OCI-LY3 (cell line): ENCODE measurements around the gene L3MBTL1.
"Not testable (repeated sequence)": the region's sequence is repeated elsewhere in the genome, so short reads cannot be mapped to it uniquely, and the experiment has no call there.

Experiments used
- H2AFZ ChIP-seq: fragments of 200-600, 300-600 bp; shearing (Covaris generic); 2 replicates; pipeline ENCODE4 v1.6.0; 2014; ENCODE audit warnings: antibody characterized with exemption, low read depth, low read length
- H3K27ac ChIP-seq: fragments of 200-600, 300-600 bp; sonication (generic); 2 replicates; pipeline ENCODE4 v1.5.1; 2014; ENCODE audit warnings: mild to moderate bottlenecking, low read length, moderate library complexity, mixed read lengths
- H3K27me3 ChIP-seq: fragments of 200-600, 300-600 bp; sonication (generic); 2 replicates; pipeline ENCODE4 v1.6.1; 2014; ENCODE audit warnings: low read depth, low read length, mixed read lengths
- H3K36me3 ChIP-seq: fragments of 200-600, 300-600 bp; sonication (generic); replicated peaks from 2 replicates; pipeline ENCODE3; 2014; ENCODE audit warnings: low read depth, low read length, mixed read lengths
- H3K4me1 ChIP-seq: fragments of 300-600, 200-600 bp; sonication (generic); 2 replicates; pipeline ENCODE4 v1.6.1; 2014; ENCODE audit warnings: low read length, mixed read lengths
- H3K4me2 ChIP-seq: fragments of 200-600, 300-600 bp; sonication (generic); 2 replicates; pipeline ENCODE4 v1.6.1; 2014; ENCODE audit warnings: low read length, mixed read lengths
- H3K4me3 ChIP-seq: fragments of 300-600, 200-600 bp; sonication (generic); 2 replicates; pipeline ENCODE4 v1.5.1; 2014; ENCODE audit warnings: antibody characterized with exemption, mild to moderate bottlenecking, low read length, moderate library complexity
- H3K79me2 ChIP-seq: fragments of 300-600, 200-600 bp; shearing (Covaris generic); 2 replicates; pipeline ENCODE4 v1.6.1; 2014; ENCODE audit warnings: mild to moderate bottlenecking, low read length, mixed read lengths
- H3K9ac ChIP-seq: fragments of 300-600, 200-600 bp; shearing (Covaris generic); 2 replicates; pipeline ENCODE4 v1.6.0; 2014; ENCODE audit warnings: mild to moderate bottlenecking, low read length, moderate library complexity
- H3K9me3 ChIP-seq: fragments of 200-600, 300-600 bp; shearing (Covaris generic); 2 replicates; pipeline ENCODE4 v1.6.1; 2014; ENCODE audit warnings: low read length, mixed read lengths; ENCODE audit not compliant: insufficient read depth
- H4K20me1 ChIP-seq: fragments of 200-600, 300-600 bp; sonication (generic); 2 replicates; pipeline ENCODE4 v1.6.1; 2016; ENCODE audit warnings: low read length, mixed read lengths; ENCODE audit not compliant: insufficient read depth
- CTCF ChIP-seq: fragments of 200-600, 300-600 bp; sonication (generic); IDR thresholded peaks from 2 replicates; pipeline ENCODE4 v1.5.1; 2014; ENCODE audit warnings: antibody characterized with exemption, low read length, low read depth
- EZH2phosphoT487 ChIP-seq: fragments of 200-600 bp; shearing (Covaris generic); IDR thresholded peaks from 2 replicates; pipeline ENCODE4 v1.6.1; 2018; ENCODE audit warnings: antibody characterized with exemption, mixed run types, low read depth

Gene L3MBTL1

GRCh38 chr20:43584448-43585136, 77.1 kb downstream of the L3MBTL1 start:
- H3K9me3 ChIP-seq: no peaks in the 10 kb centered on the region
- H2AFZ ChIP-seq: no peak overlapping the region
- H3K4me3 ChIP-seq: no peak overlapping the region
- H3K27ac ChIP-seq: no peak overlapping the region
- peaks cover under 1% of the 10 kb centered on the region; the same call in 1 of the 2 replicates for H3K4me1 ChIP-seq
- H3K4me2 ChIP-seq: no peak overlapping the region
- peaks cover 12% of the 10 kb centered on the region for H3K27me3 ChIP-seq
- H3K36me3 ChIP-seq: no peaks in the 10 kb centered on the region
- no peak for TF ChIP-seq EZH2phosphoT487
- no peak for TF ChIP-seq CTCF
- H3K79me2 ChIP-seq: no peaks in the 10 kb centered on the region
- no peaks in the 10 kb centered on the region for H4K20me1 ChIP-seq
- H3K9ac ChIP-seq: no peak overlapping the region

GRCh38 chr20:43586641-43587040, 79.1 kb downstream of the L3MBTL1 start:
- H2AFZ ChIP-seq: no peak overlapping the region
- peaks cover 7% of the 10 kb centered on the region; the same call in 1 of the 2 replicates for H3K79me2 ChIP-seq
- H3K27ac ChIP-seq: no peak overlapping the region
- no peaks in the 10 kb centered on the region for H3K36me3 ChIP-seq
- H3K27me3 ChIP-seq: peaks cover 12% of the 10 kb centered on the region
- no peaks in the 10 kb centered on the region for H4K20me1 ChIP-seq
- H3K4me1 ChIP-seq: peaks cover 9% of the 10 kb centered on the region
- no peak overlapping the region for H3K4me3 ChIP-seq
- H3K9me3 ChIP-seq: no peaks in the 10 kb centered on the region
- TF ChIP-seq EZH2phosphoT487 (no peak), CTCF (no peak)
- H3K9ac ChIP-seq: no peak overlapping the region
- no peak overlapping the region for H3K4me2 ChIP-seq

DNA sequence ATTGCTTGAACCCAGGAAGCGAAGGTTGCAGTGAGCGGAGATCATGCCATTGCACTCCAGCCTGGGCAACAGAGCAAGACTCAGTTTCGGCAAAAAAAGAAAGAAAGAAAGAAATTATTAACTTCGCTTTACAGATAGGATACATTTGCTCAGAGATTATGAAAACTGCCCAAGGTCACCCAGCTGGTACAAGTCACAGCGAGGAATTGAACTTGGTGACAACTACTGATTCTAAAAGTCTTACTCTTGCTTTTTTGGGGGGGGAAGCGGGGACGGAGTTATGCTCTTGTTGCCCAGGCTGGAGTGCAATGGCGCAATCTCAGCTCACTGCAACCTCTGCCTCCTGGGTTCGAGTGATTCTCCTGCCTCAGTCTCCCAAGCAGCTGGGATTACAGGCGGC, 81.0 kb downstream of the L3MBTL1 start:
- H3K4me1 ChIP-seq: peaks cover 11% of the 10 kb centered on the region
- not testable (repeated sequence) for H3K4me2 ChIP-seq

GRCh38 chr20:43590036-43590391, 82.5 kb downstream of the L3MBTL1 start:
- Histone ChIP-seq H2AFZ (peak overlapping the region; percentile 94), H3K27me3 (peaks cover 6% of the 10 kb centered on the region; the same call in 1 of the 2 replicates), H3K79me2 (peaks cover 7% of the 10 kb centered on the region; the same call in 1 of the 2 replicates), H3K4me1 (peaks cover 11% of the 10 kb centered on the region), H3K9me3 (no peaks in the 10 kb centered on the region), H3K4me3 (peak overlapping the region; percentile 80), H3K9ac (peak overlapping the region; percentile 74), H3K27ac (peak overlapping the region; percentile 55), H3K36me3 (no peaks in the 10 kb centered on the region), H3K4me2 (peak overlapping the region; percentile 87), H4K20me1 (no peaks in the 10 kb centered on the region)
- TF ChIP-seq CTCF (no peak), EZH2phosphoT487 (no peak)

More for the DNA sequence above, 81.0 kb downstream of the L3MBTL1 start:
- H3K27ac ChIP-seq, H3K36me3 ChIP-seq, H4K20me1 ChIP-seq, H3K9me3 ChIP-seq, H3K4me3 ChIP-seq, H3K27me3 ChIP-seq, H2AFZ ChIP-seq, H3K9ac ChIP-seq, H3K79me2 ChIP-seq: not testable (repeated sequence)
